Medulla oblongata (tissue), 1 donor: ENCODE data around the gene GLIS1.

Source experiments
- DNase-seq: peaks from one replicate; pipeline ENCODE4 v3.0.0-alpha.2; 2015; ENCODE audit errors: extremely low spot score

GLIS1 gene

GRCh38 chr1:53594391-53595180 is 144.4 kb downstream of the GLIS1 start:
- no peak for DNase-seq

DNA sequence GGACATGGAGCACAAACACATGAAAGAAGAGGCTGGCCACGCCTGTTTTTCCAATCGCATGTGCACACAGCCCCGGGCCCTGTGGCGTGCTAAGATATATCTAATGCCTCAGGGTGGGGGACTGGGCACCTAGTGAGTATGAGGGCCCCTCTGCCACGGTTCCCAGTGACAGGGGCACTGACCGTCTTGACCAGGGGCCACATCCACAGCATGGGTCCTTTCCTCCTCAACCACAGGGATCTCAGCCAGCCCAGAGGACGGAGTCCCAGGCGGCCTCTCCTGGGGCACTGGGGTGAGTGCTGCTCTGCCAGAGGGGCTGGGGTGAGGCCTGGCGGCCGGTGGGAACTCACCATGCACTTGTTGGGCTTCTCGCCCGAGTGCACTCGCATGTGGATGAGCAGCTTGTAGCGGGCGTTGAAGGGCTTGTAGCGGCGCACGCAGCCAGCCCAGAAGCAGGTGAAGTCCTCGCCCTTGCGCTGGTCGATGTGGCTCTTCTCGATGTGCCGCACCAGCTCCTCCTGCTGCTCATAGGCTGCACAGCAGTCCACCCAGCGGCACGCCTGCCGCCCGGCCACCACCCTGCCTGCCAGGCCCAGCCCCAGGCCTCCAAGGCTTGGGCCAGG is 145.1 kb downstream of the GLIS1 start:
- DNase-seq = no peak

DNA sequence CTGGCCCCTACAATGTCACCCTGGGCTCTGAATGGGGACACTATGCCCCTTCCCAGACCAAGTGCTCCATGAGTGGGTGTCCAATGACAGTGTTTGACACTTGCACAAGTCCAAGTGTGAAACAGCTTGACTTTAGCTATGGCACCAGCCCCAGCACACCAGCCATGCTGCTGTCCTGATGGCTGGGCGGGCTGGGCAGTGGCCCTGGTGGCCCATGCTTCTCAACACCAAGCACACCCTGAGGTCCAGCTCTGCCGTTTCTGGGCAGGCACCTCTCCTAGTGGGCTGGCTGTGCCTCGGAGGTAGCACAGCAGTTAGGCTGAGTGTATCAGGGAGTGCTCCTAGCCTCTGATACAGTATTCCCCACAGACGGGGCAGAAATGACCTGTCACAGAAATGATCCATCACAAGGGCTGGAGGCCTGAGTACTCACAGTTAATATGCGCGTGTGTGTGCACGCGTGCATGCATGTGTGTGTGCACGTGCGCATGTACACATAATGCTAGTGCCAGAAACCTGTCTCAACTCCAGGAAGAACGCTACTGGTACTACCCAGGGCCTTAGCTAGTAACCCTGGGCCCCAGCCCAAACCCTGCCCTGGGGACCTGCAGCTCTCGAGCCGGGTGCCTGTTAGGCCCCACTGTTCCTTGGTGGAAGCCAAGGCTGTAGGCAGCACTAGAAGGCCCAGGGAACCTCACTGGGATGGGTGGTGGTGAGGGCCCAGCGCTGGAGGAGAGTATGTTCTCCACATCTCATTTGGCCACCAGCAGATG is 145.8 kb downstream of the GLIS1 start:
- no peak for DNase-seq

DNA sequence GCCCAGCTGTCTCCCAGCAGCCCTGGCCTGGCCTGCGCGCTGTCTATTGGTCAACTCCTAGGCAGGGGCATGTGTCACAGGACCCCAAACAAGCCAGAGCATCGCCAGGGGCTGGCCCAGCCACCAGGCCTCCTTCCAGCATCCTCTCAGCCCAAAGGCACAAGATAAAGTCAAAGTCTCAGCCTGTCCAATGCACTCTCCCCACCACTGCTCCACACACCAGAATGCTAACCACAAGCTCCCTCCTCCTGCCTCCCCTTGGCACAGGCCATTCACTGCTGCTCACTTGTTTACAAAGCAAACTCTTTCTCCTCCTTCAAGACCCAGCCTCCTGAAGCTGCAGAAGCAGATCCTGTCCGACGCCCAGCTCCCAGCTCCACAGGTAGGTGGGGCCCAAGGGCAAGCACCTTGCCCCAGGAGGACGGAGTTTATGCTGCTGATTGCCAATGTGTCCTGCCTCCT is 146.4 kb downstream of the GLIS1 start:
- DNase-seq = peak; percentile 4

- no peak for DNase-seq
Observed at GRCh38 chr1:53591924-53592323, 147.0 kb downstream of the GLIS1 start.

GRCh38 chr1:53590531-53591515 is 148.1 kb downstream of the GLIS1 start:
- no peak for DNase-seq

- DNase-seq = no peak
Observed at GRCh38 chr1:53590104-53590503, 148.9 kb downstream of the GLIS1 start.

DNA sequence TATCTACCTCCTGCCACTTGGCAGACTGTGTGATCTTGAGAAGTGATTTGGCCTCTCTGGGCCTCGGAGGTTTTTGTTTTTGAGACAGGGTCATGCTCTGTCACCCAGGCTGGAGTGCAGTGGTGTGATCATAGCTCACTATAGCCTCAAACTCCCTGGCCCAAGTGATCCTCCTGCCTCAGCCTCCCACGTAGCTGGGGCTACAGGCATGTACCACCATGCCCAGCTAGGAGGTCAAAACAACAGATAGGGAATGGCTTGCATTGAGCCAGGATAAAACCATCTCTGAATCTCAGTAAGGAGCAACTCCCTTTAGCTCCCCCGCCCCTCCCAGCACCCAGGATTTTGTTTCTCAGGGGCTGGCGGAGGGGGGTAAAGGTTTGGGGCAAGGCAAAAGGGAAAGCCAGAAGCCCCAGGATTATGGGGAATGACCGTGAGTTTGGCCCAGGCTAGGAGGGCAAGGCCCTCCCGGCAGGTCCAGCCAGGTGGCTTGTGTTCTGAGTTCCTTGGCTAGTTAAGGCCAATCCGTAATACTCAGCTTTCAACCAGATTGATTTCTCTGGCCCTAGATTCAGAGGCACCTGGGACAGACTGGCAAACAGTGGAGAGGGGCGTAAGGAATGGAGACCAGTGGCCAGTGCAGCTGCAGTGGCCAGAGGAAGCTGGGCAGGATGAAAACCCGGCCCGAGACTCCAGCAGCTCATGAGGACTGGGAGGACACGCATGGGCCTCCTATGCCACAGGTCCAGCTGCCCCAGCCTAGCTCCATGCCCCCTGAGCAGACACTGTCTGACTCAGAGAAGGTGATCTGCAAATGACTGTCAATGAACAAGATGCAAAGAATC is 149.7 kb downstream of the GLIS1 start:
- DNase-seq = no peak

- DNase-seq = no peak
Observed at GRCh38 chr1:53588053-53588779, 150.7 kb downstream of the GLIS1 start.

DNA sequence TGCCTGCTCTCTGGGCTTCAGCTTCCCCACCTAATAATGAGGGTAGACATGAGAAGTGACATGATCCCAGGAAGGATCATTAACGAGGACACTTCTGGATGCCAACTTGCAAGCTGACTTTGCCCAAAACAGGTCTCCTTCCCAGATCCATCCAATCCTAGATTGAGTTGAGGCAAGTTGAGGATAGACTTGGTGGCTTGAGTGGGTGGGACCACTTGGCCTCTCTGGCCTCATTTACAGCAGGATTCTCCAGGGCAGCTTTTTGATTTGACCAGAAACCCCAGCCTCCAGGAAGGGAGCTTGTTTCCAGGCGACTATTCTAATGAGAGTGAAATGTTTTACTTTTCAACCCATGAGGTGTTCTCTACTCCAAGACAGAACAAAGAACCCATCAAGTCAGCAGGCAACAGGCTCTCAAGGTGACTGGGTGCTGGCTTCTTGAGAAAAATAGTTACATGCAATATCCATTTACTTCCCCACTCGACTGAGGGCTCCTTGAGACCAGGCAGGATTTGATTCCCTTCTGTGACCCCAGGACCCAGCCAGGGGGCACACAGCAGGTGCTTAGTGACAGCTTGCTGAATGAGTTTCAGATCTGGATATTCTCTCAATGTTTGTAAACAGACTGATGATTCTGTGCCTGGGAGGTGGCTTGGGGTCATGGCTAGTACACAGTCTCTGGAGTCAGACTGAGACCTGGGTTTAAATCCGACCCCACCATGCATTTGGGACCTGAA is 151.5 kb downstream of the GLIS1 start:
- DNase-seq = no peak

DNA sequence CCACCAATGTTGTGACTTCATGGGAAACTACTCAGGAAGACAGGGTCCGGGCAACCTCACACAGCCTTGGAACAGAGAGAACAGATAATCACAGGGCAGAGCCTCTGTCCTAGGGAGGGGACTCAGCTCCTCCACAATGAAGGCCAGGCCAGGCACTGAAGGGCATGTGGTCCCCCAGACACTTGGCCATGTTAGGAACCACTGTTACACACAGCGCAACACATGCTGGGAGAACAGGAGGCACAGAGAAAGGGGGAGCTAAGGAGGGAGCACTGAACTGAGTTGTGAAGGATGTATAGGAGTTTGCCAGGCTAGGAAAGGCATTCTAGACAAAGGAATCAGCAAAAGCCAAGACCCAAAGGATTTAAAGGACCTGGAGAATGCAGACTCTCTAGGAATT is 152.2 kb downstream of the GLIS1 start:
- DNase-seq = no peak

- DNase-seq = no peak
Observed at GRCh38 chr1:53585565-53585964, 153.4 kb downstream of the GLIS1 start.

- no peak for DNase-seq
Observed at GRCh38 chr1:53585129-53585528, 153.8 kb downstream of the GLIS1 start.

- DNase-seq = no peak
Observed at GRCh38 chr1:53584777-53585107, 154.2 kb downstream of the GLIS1 start.

- no peak for DNase-seq
Observed at GRCh38 chr1:53583868-53584776, 154.8 kb downstream of the GLIS1 start.

DNA sequence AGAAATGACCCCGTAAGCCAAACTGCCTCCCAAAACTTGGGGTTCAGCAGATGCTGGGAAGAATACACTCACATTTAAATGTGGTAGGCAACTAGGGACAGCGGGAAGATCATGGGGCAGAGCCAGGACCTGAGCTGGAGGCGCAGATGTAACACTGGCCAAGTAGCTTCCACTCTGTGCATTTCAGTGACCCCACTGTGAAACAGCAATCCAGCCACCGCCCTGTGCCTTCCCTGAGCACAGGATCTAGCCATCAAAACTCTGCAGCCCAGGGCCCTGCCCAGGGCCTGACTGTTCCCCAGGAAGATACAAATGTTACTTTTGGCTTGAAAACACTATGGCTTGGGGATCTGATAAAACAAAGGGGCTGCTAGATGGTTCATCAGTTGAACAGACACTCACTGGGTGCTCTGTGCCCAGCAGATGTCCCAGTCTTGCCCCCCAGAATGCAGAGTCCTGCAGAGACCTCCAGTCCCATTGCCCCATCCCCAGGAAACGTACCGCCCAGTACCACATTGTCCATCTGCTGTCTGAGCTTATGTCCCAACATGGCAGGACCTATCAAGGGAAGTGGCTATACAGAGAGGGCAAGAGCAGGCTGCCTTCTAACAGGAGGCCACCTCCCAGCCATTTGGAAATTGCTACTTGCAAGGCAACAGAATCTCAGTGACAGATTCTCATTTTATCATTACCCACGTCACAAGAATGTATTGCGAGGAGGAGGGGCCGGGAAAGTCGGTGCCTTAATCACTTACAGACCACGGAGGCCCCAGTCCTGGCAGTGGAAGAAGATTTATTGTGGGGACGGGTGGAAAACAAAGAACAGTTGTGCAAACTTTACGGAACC is 155.7 kb downstream of the GLIS1 start:
- no peak for DNase-seq
